Caco-2 (cell line): ENCODE measurements around the gene SLC16A8. TPM values are rescaled to one million over a fixed set of nuclear protein-coding genes. Genes with fewer than 3 reads are reported as not detected.

ENCODE experiments used
- BruUV-seq: library from RNA; stranded (reverse); fragments of 400-500 nt; replicated peaks from 2 replicates; lab custom pipeline; 2021; lab: Mats Ljungman, UMichigan
- CTCF ChIA-PET: fragments of 300-600 bp; sonication (Branson Sonifier 250); formaldehyde crosslinking; loops from one replicate; lab custom pipeline; 2022; ENCODE audit warnings: antibody characterized with exemption; lab: Charles Lee
- POLR2A ChIA-PET: fragments of 300-600 bp; sonication (Branson Sonifier 250); formaldehyde crosslinking; loops from one replicate; lab custom pipeline; 2022; ENCODE audit warnings: antibody characterized with exemption; lab: Charles Lee
- DNase-seq, 2 experiments: peaks; one replicate each; pipeline versions ENCODE4 v3.0.0 to v3.0.0-alpha.2; 2020 to 2022
- H3K27me3 ChIP-seq: replicated peaks from 2 replicates; pipeline ENCODE4 v1.6.0; 2011; ENCODE audit warnings: low read length; ENCODE audit not compliant: control insufficient read depth, insufficient read depth
- H3K36me3 ChIP-seq: 2 replicates; pipeline ENCODE4 v1.5.1; 2011; ENCODE audit warnings: low read length; ENCODE audit not compliant: control insufficient read depth, insufficient read depth
- H3K4me1 ChIP-seq: fragments of 250-450 bp; sonication (Bioruptor Pico); 2 replicates; pipeline ENCODE4 v1.5.1; 2020; ENCODE audit warnings: mild to moderate bottlenecking
- H3K4me3 ChIP-seq: 2 replicates; pipeline ENCODE4 v1.5.1; 2011; ENCODE audit warnings: low read depth, mild to moderate bottlenecking, control low read depth, low read length
- H3K9me3 ChIP-seq: fragments of 250-450 bp; sonication (Bioruptor Pico); 2 replicates; pipeline ENCODE4 v1.5.1; 2020; ENCODE audit warnings: mild to moderate bottlenecking, moderate library complexity
- H3K27ac Mint-ChIP-seq: one replicate; pipeline ENCODE4 v1.8.0; 2022; ENCODE audit warnings: mixed read lengths; ENCODE audit not compliant: unreplicated experiment
- H3K27me3 Mint-ChIP-seq: one replicate; pipeline ENCODE4 v1.8.0; 2022; ENCODE audit warnings: mixed read lengths; ENCODE audit not compliant: insufficient read depth, unreplicated experiment
- H3K36me3 Mint-ChIP-seq: one replicate; pipeline ENCODE4 v1.8.0; 2022; ENCODE audit warnings: mild to moderate bottlenecking, mixed read lengths; ENCODE audit not compliant: insufficient read depth, unreplicated experiment
- H3K4me1 Mint-ChIP-seq: one replicate; pipeline ENCODE4 v1.8.0; 2022; ENCODE audit warnings: low read depth, mixed read lengths; ENCODE audit not compliant: unreplicated experiment
- H3K4me3 Mint-ChIP-seq: one replicate; pipeline ENCODE4 v1.8.0; 2022; ENCODE audit warnings: mild to moderate bottlenecking, moderate library complexity, mixed read lengths; ENCODE audit not compliant: unreplicated experiment
- H3K9me3 Mint-ChIP-seq: one replicate; pipeline ENCODE4 v1.8.0; 2022; ENCODE audit warnings: mixed read lengths; ENCODE audit not compliant: unreplicated experiment
- CTCF ChIP-seq, 2 experiments: fragments of 200-600 bp in 1 of 2; IDR thresholded peaks; 1 replicate in 1 of 2; 2 replicates in 1 of 2; pipeline versions ENCODE4 v1.5.1 to v1.8.0; 2011 to 2022; ENCODE audit warnings: antibody characterized with exemption in 1 of 2, control low read depth in 1 of 2, inconsistent platforms in 1 of 2, low read depth in 1 of 2, low read length in 1 of 2, mild to moderate bottlenecking in 1 of 2, moderate library complexity in 1 of 2; ENCODE audit not compliant: insufficient read depth in 1 of 2, severe bottlenecking in 1 of 2, unreplicated experiment in 1 of 2
- intact Hi-C: fragments of 100-400 bp; cut with micrococcal nuclease; formaldehyde crosslinking; loops from one replicate; pipeline ENCODE4 v1.10.0; 2022; ENCODE audit not compliant: unreplicated experiment
- total RNA-seq: library from RNA; stranded (reverse); gene quantifications from 2 replicates; pipeline ENCODE4 v1.2.3, GENCODE V29; 2022

Gene SLC16A8
- total RNA-seq, 1 experiment from 2014 or later: not detected

GRCh38 chr22:38103641-38104040 is 19.7 kb upstream of the SLC16A8 start:
- Mint-ChIP-seq H3K27ac (no peak overlapping the region), H3K36me3 (peaks cover 19% of the 10 kb centered on the region), H3K9me3 (no peaks in the 10 kb centered on the region), H3K4me3 (no peak overlapping the region), H3K27me3 (no peaks in the 10 kb centered on the region), H3K4me1 (peaks cover 8% of the 10 kb centered on the region)
- intact Hi-C loops: loop anchor here (2.0 kb wide), 1 partner anchor 51 kb away; no protein-coding TSS in a partner anchor
- CTCF ChIA-PET: interaction anchor here (0.7 to 1.5 kb wide), 4 partner anchors 25 to 51 kb away, joined by 3 to 7 read pairs (median 6); partner anchors contain the start of gene PICK1
- no peak for DNase-seq
- H3K9me3 ChIP-seq: no peaks in the 10 kb centered on the region
- H3K4me1 ChIP-seq: peaks cover 16% of the 10 kb centered on the region
- H3K27me3 ChIP-seq: no peaks in the 10 kb centered on the region
- no peak overlapping the region for H3K4me3 ChIP-seq
- no TSS peak for BruUV-seq
- POLR2A ChIA-PET: no interaction called here
- peaks cover 2% of the 10 kb centered on the region; the same call in 1 of the 2 replicates for H3K36me3 ChIP-seq
- TF ChIP-seq CTCF (IDR thresholded peaks at IDR 0.05; ENCODE audit: insufficient read depth in 1 of 2, low read depth in 1 of 2, low read length in 1 of 2, severe bottlenecking in 1 of 2, unreplicated experiment in 1 of 2): no peak

GRCh38 chr22:38098410-38099249 is 14.6 kb upstream of the SLC16A8 start:
- intact Hi-C loops: no loop called here
- no peaks in the 10 kb centered on the region for H3K9me3 ChIP-seq
- no peak overlapping the region for H3K4me3 Mint-ChIP-seq
- H3K36me3 ChIP-seq: no peaks in the 10 kb centered on the region
- H3K27ac Mint-ChIP-seq: no peak overlapping the region
- no peak overlapping the region for H3K4me3 ChIP-seq
- BruUV-seq: no TSS peak
- DNase-seq: no peak
- no peaks in the 10 kb centered on the region for H3K9me3 Mint-ChIP-seq
- H3K27me3 ChIP-seq: no peaks in the 10 kb centered on the region
- no peaks in the 10 kb centered on the region for H3K4me1 Mint-ChIP-seq
- peaks cover 4% of the 10 kb centered on the region; the same call in 1 of the 2 replicates for H3K4me1 ChIP-seq
- no peaks in the 10 kb centered on the region for H3K27me3 Mint-ChIP-seq
- no peak for TF ChIP-seq CTCF (IDR thresholded peaks at IDR 0.05; ENCODE audit: insufficient read depth in 1 of 2, low read depth in 1 of 2, low read length in 1 of 2, severe bottlenecking in 1 of 2, unreplicated experiment in 1 of 2)
- ChIA-PET POLR2A (no interaction called here), CTCF (interaction anchor here (0.6 to 1.5 kb wide), 3 partner anchors 14 to 88 kb away, joined by 3 to 6 read pairs (median 4); no protein-coding TSS in a partner anchor)
- peaks cover 4% of the 10 kb centered on the region for H3K36me3 Mint-ChIP-seq

- Histone ChIP-seq H3K36me3 (no peaks in the 10 kb centered on the region), H3K27me3 (no peaks in the 10 kb centered on the region), H3K9me3 (no peaks in the 10 kb centered on the region), H3K4me3 (no peak overlapping the region), H3K4me1 (peaks cover 4% of the 10 kb centered on the region; the same call in 1 of the 2 replicates)
- Mint-ChIP-seq H3K9me3 (no peaks in the 10 kb centered on the region), H3K27me3 (no peaks in the 10 kb centered on the region), H3K27ac (no peak overlapping the region), H3K4me3 (peak overlapping the region; percentile 30), H3K4me1 (no peaks in the 10 kb centered on the region), H3K36me3 (peaks cover 4% of the 10 kb centered on the region)
- TF ChIP-seq CTCF (IDR thresholded peaks at IDR 0.05; ENCODE audit: insufficient read depth in 1 of 2, low read depth in 1 of 2, low read length in 1 of 2, severe bottlenecking in 1 of 2, unreplicated experiment in 1 of 2): no peak
- DNase-seq: no peak
- no TSS peak for BruUV-seq
- POLR2A ChIA-PET: no interaction called here
- intact Hi-C loops: no loop called here
- CTCF ChIA-PET: interaction anchor here (1.5 kb wide), 1 partner anchor 45 kb away, joined by 4 read pairs; no protein-coding TSS in a partner anchor
Observed at GRCh38 chr22:38097557-38098409, 13.8 kb upstream of the SLC16A8 start.
